ENCODE data around the gene GRM4.

The GRM4 gene

DNA sequence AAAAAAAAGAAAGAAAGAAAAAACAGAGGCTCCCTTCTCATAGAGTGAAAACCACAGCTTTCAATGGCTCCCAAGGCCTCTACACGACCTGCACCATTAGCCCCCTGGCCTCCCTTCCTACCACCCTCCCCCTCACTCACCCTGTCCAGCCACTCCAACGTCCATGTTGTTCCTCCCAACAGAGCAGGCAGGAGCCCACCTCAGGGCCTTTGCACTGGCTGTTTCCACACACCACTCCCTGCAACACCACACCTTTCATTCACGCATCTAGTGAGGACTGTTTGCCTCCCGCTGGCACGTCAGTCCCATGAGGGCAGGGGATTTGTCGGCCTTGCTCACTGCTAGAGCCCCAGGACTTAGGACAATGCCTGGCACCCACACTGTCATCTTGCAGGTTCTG is 39.5 kb downstream of the GRM4 start:
- DNase-seq: peak in 1 of 3 experiments; percentile 66

DNA sequence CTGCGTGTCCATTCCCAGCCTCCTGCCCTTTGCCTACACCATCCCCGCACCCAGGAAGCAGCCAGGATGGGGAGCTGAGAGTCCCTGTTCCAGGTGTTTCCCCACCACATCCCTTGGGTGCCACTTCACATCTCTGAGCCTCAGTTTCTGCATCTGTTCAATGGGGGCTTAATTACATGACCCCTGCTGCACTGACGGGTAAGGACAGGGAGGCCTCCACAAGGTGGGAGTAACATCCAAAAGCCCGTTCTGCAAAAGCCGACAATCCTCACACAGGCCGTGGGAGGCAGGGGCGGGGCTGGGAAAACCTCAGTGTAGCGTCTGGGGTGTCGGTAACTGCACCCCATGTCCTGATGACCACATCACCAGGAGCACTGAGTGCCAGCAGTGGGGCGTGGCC is 41.3 kb downstream of the GRM4 start:
- DNase-seq: no peak

DNA sequence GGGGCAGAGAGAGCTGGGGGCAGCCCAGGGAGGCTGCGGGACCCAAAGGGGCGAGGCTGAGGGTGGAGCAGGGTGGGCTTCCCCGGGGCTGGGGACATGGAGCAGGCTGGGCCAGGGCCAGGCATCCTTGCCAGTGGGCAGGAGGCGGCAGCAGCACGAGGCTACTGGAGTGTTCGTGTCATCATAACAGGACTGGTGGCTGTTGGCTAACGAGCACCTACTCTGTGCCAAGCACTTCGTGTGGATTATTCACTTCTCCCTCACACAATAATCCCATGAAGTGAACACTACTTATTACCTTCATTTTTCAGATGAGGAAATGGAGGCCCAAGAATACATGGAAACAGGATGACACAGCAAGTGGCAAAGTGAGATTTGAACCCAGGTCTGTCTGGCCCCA is 41.7 kb downstream of the GRM4 start:
- no peak for DNase-seq

DNA sequence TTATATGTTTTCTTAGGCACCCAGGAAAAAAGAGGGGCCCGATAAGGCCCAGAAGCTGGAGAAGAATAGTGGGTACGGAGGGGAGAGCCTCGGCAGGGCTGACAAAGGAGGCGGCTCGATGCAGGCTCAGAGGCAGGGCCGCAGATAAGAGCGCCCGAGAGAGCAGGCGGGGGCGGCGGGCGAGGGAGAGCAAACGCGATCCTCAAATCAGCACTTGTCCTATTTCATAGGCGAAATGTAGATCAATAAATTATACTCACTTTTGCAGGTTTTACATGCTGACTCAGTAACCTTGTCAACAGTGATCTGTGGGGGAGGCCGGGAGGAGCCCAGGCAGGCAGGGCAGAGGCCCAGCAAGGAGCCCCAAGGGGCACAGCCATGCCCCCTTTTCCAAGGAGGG is 42.6 kb downstream of the GRM4 start:
- no peak for DNase-seq

DNA sequence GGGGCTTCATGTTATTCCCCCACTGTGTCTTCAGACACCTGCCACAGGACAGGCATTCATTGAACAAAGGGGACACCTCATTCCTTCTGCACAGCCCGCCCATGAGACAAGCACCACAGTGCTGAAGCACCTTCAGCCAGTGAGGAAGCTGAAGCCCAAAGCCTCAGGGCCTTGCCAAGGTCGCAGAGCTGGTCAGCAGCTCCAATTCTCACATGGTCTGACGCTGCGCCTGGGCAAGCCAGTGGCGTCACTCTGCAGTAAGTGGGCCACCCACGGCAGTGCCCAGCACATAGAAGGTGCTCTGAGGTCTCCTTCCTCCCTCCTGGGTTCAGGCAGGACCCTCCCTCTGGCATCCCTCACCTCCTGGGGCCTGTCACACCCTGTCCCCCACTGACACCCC is 43.2 kb downstream of the GRM4 start:
- no peak for DNase-seq

DNA sequence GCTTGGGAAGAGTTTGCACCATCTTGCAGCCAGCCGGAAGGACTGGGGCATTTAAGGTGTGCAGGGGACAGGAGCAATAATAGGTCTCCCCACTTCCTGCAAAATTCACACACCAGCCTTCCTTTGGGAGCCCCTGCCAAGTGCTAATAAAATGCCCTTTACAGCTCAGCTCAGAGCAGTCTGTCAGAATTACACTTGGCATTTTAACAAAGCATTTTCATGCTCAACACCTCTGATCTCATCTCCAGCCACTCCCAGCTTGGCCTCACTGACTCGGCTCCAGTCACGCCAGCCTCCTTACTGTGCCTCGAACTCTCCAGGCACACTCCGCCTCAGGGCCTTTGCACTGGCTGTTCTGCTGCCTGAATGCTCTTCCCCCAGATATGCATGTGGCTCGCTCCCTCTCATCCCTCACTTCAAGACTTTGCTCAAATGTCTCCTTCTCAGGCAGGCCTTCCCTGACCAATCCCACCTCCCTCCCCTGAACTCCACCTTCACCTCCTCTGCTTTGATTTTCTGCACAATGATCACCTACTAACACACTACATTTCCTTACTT is 43.7 kb downstream of the GRM4 start:
- no peak for DNase-seq

DNA sequence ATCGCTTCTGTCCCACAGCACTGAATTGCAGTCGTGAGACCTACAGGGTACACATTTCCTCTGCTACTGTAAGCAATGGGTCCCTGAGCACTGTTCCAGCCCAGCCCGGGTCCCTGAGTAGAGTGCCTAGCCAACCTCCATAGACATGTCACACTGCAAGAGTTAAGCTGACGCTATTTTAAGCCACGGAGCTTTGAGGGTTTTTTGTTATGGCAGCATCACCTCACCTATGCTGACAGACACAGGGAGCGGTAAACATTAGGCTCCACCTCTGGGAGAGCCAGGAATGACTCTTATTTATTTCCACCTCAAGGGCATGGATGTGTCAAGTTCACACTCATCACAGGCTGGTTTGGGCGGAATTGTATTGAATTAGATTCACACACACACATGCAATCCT is 45.1 kb downstream of the GRM4 start:
- no peak for DNase-seq

DNA sequence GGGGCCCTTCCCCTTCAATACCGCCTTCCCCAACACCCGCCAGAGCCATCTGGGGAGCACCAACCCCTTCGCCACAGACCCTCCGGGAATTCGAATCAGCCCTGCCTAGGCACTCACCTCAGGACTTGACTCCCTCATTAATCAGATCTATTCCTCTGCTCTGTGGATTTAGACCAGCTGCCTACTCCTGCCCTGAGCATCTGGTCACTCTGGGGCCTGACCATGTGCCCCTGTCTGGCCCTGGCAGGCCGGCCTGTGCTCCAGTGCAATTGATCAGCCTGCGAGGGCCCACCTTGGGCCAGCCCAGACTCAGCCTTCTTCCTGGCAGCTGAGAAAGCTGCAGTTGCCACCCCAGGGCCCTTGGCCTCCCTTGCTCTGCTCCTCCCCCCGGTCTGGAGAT is 46.0 kb downstream of the GRM4 start:
- DNase-seq: no peak

DNA sequence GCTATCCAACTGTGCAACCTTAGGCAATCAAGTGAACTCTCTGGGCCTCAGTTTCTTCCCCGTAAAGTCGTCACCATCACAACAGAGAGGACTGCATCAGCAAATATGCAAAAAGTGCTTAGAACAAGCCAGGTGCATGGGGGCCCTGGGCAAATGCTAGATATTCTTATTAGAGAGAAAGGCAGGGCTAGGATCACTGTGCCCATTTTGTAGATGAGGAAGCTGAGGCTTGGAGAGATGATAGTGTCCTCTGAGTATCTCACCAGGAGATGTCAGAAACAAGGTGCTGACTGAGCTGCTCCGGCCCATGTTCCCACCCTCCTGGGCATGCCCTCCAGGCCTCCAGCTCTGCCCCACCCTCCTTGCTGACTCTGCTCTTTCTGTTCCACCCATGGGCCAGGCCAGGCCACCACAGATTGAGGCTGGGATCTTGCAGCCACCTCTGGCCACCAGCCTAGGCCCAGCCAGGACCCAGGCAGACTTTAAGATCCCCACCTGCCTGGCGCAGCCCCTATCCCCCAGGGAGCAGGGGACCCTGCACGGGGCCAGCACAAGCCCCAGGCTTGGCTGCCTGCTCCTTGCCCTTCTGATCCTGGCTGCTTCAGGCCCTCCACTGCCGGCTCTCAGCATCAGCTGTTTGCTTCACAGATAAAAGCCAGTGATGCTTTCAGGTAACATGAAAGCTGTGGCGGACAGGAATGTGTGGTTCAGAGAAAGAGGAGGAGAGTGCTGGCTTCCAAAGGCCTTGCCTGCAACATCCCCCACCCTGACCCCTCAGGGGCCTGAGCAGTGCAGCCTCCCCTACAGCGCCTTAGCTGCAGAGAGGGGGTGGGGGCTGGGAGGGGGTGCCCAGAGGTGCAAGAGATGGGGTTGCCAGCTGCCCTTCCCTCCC is 47.6 kb downstream of the GRM4 start:
- DNase-seq: peak in 2 of 3 experiments; percentile 32 to 48

DNA sequence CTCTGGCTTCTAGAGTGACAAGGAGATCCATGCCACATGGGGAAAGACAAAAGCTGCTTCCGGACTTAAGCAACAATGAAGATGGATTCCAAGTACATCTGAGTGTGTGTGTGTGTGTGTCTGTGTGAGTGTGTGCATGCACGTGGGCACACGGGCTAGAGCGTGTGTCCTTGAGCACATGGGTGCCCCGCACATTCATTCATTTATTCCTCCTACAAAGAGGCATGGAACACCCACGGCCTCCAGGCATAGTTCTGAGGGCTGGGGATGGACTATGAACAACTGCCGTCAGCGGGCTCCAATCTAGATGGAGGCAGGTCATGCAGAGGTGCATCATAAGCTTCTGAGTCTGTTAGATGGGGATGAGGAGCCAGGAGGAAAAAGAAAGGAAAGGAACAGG is 49.1 kb downstream of the GRM4 start:
- no peak for DNase-seq

DNA sequence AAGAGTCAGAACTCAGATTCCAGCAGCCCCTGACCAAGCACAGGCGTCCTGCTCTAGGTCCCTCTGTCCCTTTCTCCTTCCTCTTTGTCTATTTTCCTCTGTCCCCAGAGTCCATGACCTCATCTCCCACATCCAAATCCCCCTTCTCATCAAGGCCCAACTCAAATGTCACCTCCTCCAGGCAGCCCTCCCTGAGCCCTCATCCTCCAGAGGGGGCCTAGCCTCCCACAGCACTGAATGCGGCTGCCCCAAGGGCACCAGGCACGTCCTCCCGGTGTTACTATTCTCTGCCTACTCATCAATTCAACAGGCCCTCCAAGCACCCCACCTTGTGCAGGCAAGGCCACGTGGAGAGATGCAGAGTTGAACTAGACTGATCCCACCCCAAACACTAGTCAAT is 49.7 kb downstream of the GRM4 start:
- DNase-seq: no peak

DNA sequence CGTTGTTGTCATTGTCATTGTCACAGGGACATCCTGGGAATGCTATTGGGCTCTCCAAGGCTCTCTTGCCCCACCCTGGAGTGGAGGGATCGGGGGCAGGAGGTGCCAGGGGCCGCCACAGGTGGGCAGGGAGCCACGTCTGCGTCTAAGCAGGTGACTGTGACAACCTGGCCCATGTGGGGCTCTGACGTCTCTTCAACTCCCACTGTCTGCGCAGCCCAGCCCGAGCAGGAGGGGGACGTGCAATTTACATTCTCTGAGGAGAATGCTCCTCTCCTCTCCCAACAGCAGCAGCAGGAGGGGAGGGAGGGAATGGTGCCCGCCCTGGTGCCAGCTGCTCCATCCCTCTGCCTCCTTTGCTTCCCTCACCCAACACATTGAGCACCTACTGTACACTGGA is 50.1 kb downstream of the GRM4 start:
- peak in 1 of 3 experiments; percentile 52 for DNase-seq

DNA sequence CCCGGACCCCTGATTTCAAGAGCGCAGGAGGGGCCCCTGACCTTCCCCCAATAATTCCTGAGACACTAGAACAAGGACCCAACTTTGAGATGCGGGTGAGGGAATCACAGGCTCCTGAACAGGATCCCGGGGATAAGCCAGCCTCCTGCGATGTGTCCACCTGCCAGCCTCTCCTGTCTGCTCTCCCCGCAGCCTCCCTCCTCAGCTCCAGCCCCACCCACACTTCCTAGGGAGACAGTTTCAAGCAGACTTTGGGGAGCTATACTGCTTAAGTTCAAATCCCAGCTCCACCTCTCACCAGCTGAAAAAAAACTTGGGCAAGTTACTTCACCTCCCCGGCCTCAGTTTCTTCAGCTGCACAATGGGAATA is 50.8 kb downstream of the GRM4 start:
- peak in 2 of 3 experiments; percentile 15 to 62 for DNase-seq

DNA sequence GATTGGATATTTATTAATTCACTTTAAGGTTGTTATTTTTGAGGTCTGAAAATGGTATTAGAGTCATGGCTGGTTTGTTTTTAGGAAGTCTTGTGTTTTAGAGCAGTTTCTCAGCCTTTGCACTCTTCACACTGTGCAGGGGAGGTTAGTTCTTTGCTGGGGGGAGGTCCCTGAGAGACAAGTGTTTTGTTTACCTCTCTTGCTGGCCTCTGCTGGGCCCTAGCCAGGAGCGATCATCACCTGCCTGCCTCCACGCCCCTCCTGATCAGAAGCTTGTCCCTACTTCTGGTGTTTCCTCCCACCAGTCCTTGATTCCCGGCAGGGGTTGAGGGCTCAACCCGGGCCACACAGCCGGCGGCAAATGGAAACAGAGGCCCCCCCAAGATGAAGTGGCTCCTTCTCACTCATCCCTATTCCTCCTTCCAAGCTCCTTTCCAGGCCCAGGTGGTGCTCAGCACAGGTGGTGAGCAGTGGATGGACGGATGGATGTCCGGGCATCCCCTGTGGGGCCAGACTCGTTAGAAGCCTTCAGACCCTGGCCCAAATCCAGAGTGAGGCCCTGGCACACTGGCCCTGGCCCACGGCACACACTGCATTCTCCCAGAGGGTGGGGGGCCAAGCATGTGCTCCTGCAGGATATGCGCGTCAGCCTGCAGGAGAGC is 51.3 kb downstream of the GRM4 start:
- peak; percentile 73 to 91 (median 76) for DNase-seq

DNA sequence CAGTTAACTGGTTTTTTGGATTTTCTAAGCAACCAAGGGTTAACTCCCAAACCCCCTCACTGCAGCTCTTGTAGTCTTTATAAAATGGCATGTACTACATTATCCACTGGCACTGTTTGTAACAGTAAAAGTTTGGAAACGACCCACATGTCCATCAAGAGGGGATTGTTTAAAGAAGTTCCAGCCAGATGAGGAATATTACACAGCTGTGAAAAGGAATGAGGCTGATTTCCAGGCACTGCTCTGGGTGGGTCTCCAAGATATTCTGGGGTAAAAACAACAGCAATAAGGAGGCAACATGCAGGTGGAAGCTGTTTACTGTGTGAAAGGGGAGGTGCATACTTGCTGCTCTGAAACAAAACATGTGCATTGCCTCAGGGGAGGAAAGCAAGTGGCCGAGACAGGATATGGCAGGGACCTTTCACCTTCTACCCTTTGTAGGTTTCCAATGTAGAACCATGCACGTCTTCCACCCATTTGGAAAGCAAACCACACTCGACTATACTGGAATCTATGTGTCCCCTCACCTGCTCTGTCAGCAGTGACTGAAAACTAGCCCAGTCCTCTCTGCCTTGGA is 51.9 kb downstream of the GRM4 start:
- DNase-seq: no peak

DNA sequence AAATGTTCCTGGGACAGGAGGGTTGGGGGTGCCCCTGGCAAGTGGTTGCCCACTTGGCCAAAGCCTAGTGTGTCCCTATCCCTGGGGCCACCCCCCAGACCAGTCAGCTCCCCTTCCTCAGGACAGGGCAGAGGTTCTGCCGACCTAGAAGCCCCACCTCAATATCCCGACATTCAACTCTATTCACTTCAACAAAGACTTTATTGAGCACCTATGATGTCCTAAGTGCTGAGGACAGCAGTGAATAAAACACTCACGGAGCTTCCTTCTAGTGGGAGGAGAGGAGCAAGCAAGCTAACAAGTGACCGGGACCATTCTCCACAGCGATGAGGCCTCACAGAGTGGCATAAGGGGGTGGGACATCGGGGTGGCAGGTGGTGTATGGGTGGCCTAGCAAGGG is 52.7 kb downstream of the GRM4 start:
- DNase-seq: no peak

DNA sequence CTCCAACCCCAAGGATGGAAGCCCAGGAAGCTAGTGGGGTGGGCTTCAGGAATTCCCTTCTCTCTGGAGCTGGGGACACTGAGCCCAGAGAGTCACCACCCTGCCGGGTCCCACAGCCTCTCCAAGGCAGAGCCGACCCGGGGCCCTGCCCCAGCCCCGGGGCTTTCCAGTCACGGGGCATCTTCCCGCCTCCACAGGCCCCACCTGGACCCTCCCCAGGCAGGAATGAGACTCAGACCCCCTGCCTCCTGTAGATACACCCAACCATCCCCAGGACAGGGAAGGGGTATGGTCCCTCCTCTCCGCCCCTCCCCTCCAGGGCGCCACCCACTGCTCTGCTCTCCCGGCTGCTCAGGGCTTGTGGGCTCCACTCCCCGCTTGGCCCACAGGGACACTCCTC is 53.3 kb downstream of the GRM4 start:
- no peak for DNase-seq

DNA sequence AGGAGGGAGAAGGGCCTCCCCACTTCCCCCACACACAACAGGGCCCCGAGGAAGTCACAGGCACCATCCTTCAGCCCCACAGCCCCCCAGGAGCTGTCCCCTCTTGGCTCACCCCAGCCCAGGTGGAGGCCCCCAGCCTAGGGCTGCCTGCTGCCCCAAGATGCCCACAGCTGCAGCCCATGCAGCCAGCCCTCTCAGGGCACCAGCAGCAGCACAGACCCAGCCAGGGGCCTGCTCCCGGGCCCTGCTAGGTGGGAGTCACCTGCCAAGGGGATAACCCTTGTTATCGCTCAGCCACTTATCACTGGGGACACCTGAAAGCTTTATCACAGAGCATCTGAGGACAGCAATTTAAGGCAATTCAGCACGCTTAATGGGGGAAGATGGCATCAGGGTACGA is 55.0 kb downstream of the GRM4 start:
- peak in 1 of 3 experiments; percentile 25 for DNase-seq

DNA sequence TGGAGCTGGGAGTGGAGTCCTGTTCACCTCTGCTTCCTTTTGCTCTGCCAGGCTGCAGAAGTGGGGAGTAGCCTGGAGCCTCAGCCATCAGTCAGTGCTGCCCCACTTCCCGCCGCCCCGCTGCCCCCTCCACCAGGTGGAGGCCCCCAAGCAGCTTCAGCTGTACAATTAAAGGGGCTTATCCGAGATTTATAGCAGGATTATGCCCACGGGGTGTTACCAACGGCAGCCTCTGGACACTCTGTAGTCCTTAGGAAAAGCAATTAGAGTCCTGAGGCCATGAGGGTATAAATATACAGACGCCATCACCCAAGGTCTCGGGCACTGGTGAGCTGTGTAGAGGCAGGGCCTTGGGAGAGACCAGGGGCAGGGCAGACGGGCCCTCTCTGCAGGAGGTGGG is 55.4 kb downstream of the GRM4 start:
- DNase-seq: peak in 1 of 3 experiments; percentile 60

DNA sequence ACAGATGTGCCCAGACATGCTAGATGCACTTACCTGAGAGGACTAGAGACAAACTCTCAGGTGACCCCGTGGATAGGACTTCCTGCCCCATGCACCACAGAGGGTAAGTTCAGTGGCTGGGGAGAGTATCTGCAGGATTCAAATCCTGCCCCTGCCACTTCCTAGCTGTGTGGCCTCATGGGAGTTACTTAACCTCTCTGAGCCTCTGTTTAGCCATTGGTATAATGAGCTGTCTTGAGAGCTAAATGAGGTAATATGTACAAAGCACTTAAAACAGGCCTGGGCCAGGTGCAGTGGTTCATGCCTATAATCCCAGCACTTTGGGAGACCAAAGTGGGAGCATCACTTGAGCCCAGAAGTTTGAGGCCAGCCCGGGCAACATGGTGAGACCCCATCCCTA is 59.3 kb downstream of the GRM4 start:
- no peak for DNase-seq

DNA sequence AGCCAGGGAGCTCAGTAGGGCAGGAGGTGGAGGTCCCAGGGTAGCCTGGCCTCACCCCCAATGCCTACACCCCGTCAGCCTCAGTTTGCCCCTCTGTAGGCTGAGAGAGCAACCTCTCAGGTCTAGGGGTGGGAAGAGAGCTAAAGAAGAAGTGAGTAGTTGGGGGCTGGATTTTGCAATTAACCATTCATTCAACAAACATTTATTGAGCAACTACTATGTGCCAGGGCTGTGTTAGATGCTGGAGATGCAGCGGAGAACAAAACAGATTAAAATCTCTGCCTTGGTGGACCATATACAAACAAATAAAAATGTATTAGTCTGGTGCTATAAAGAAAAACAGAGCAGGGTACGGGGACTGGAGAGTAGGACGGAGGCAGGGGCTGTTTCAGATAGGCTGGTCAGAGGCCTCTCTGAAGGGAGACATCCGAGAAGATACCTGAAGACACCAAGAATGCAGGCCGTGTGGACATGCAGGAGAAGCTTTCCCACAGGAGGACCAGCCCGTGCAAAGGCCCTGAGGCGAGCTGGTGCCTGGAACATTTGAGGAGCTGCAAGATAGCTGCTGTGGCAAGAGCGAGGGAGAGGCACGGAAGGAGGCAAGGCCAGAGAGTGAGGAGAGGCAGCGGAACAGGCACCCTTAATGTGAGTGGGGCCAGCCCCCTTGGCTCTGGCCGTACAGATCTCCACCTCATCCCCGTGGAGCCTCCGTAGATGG is 60.3 kb downstream of the GRM4 start:
- no peak for DNase-seq

DNA sequence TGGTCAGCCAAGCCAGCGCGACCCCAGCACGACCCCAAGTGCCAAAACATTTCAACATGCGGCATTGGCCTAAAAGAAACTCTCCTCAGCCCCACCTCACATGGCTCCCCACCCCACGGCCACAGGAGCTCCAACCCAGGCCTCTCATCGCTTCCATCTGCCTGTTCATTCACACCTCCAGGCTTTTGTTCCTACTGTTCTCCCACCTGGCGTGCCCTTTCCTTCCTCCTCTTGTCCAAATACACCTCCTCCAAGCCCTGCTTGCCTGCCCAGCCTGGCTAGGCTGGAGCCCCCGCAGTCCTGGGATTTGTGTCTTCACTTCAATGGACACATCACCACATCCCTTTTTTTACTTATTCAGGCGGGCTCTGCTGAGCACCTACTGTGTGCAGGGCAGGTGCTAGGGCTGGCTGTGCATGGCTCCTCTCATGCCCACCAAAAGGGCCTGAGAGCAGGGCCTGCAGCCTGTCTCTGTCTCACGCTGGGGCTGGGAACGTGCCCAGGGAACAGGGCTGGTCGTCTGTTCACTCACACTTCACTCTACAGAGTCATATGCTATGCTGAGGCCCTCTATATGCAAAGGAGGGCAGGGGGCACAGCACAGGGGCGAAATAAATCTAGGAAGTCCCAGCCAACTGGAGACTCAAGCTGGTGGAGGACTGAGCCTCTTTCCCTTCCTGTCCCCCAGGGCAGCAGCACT is 61.1 kb downstream of the GRM4 start:
- peak in 1 of 3 experiments; percentile 47 for DNase-seq
